Naive B cell (primary cell): Measurements from ENCODE around the gene VAV1. TPM values are rescaled to one million over a fixed set of nuclear protein-coding genes. Genes with fewer than 3 reads are reported as not detected.

Experiments used
- ATAC-seq, 2 donors: fragments of 150-1000 bp; cut with Tn5 transposase; 2 replicates each; pipeline ENCODE4 v1.10.0; 2021; ENCODE audit warnings: low read depth in 2 of 2, mild to moderate bottlenecking in 2 of 2, moderate library complexity in 2 of 2
- DNase-seq: peaks from one replicate; pipeline ENCODE4 v3.0.0; 2022
- H3K27ac Mint-ChIP-seq, 6 donors: one replicate each; pipeline ENCODE4 v1.8.0; 2020 to 2022; ENCODE audit warnings: mild to moderate bottlenecking in 6 of 6, mixed read lengths in 6 of 6, moderate library complexity in 5 of 6, inconsistent platforms in 2 of 6
- H3K27me3 Mint-ChIP-seq, 3 donors: one replicate each; pipeline ENCODE4 v1.8.0; 2021 to 2022; ENCODE audit warnings: mixed read lengths in 3 of 3, mild to moderate bottlenecking in 1 of 3
- H3K36me3 Mint-ChIP-seq, 2 donors: one replicate each; pipeline ENCODE4 v1.8.0; 2020 to 2022; ENCODE audit warnings: mixed read lengths in 2 of 2, inconsistent platforms in 1 of 2, mild to moderate bottlenecking in 1 of 2
- H3K4me1 Mint-ChIP-seq, 3 donors: one replicate each; pipeline ENCODE4 v1.8.0; 2020 to 2022; ENCODE audit warnings: mixed read lengths in 3 of 3, inconsistent platforms in 1 of 3, mild to moderate bottlenecking in 1 of 3, moderate library complexity in 1 of 3
- H3K4me3 Mint-ChIP-seq, 8 donors: one replicate each; pipeline ENCODE4 v1.8.0; 2020 to 2022; ENCODE audit warnings: mild to moderate bottlenecking in 8 of 8, mixed read lengths in 8 of 8, moderate library complexity in 8 of 8, inconsistent platforms in 2 of 8
- H3K9me3 Mint-ChIP-seq, 7 donors: one replicate each; pipeline ENCODE4 v1.8.0; 2020 to 2022; ENCODE audit warnings: mixed read lengths in 7 of 7, mild to moderate bottlenecking in 5 of 7, inconsistent platforms in 2 of 7, moderate library complexity in 1 of 7
- polyA plus RNA-seq, 6 donors: library from polyadenylated mRNA; unstranded; fragments of 300-500 nt; fragmentation: Illumina TruSeq; gene quantifications; one replicate each; pipeline ENCODE4 v1.2.3, GENCODE V29; 2021; ENCODE audit warnings: low read depth in 6 of 6

VAV1 gene
- polyA plus RNA-seq, 6 donors from 2014 or later, result 17.9 to 34.0 (median 23.7) TPM

DNA sequence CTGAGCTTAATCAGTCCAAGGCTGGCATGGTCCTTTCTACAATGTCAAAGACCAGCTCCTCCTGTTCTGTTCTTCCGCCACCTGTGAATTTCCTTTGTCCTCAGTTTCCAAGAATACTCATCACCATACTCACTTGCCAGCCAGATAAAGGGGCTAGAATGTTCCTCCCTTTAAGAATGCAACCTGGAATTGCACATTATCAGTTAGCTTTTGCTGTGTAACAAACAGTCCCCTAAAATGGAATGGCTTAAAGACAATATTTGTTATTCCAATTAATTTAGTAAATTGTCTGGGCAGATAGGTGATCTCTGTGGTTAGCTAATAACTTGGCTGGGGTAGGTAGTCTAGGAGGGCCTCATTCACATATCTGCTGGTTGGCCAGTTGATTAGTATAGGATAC, 36.0 kb downstream of the VAV1 start:
- Mint-ChIP-seq H3K4me1 (peaks cover 50 to 87% (median 70%) of the 10 kb centered on the region in 3 donors), H3K27ac (peak overlapping the region in 2 of 6 donors; percentile 31 to 74), H3K36me3 (peaks cover 0 to 15% of the 10 kb centered on the region in 2 donors), H3K4me3 (no peak overlapping the region), H3K27me3 (no peaks in the 10 kb centered on the region), H3K9me3 (no peaks in the 10 kb centered on the region)
- no peak for ATAC-seq
- DNase-seq, result no peak

- H3K4me3 Mint-ChIP-seq, result peak overlapping the region in 4 of 8 donors; percentile 1 to 62 (median 56)
- ATAC-seq (no peak), DNase-seq (no peak)
- peaks cover 0 to 15% of the 10 kb centered on the region in 2 donors for H3K36me3 Mint-ChIP-seq
- H3K9me3 Mint-ChIP-seq, result no peaks in the 10 kb centered on the region
- peak overlapping the region in 3 of 6 donors; percentile 62 to 97 (median 83) for H3K27ac Mint-ChIP-seq
- H3K27me3 Mint-ChIP-seq, result no peaks in the 10 kb centered on the region
- peaks cover 49 to 87% (median 68%) of the 10 kb centered on the region in 3 donors for H3K4me1 Mint-ChIP-seq
These were observed 36.8 kb downstream of the VAV1 start for GRCh38 chr19:6809262-6809661.

GRCh38 chr19:6811378-6811777, 38.9 kb downstream of the VAV1 start:
- H3K27ac Mint-ChIP-seq, result peak overlapping the region in 1 of 6 donors; percentile 67
- peak overlapping the region in 2 of 8 donors; percentile 47 to 67 for H3K4me3 Mint-ChIP-seq
- no peak for ATAC-seq
- peaks cover 60 to 75% (median 74%) of the 10 kb centered on the region in 3 donors for H3K4me1 Mint-ChIP-seq
- no peaks in the 10 kb centered on the region for H3K9me3 Mint-ChIP-seq
- DNase-seq, result no peak
- H3K27me3 Mint-ChIP-seq, result no peaks in the 10 kb centered on the region
- peaks cover 0 to 15% of the 10 kb centered on the region in 2 donors for H3K36me3 Mint-ChIP-seq

- H3K36me3 Mint-ChIP-seq, result peaks cover 0 to 15% of the 10 kb centered on the region in 2 donors
- H3K9me3 Mint-ChIP-seq, result no peaks in the 10 kb centered on the region
- H3K27me3 Mint-ChIP-seq, result no peaks in the 10 kb centered on the region
- peak overlapping the region in 4 of 6 donors; percentile 21 to 84 (median 70) for H3K27ac Mint-ChIP-seq
- DNase-seq (no peak), ATAC-seq (no peak)
- peaks cover 58 to 73% (median 72%) of the 10 kb centered on the region in 3 donors for H3K4me1 Mint-ChIP-seq
- peak overlapping the region in 1 of 8 donors; percentile 48 for H3K4me3 Mint-ChIP-seq
These were observed 39.4 kb downstream of the VAV1 start for GRCh38 chr19:6811906-6812305.

DNA sequence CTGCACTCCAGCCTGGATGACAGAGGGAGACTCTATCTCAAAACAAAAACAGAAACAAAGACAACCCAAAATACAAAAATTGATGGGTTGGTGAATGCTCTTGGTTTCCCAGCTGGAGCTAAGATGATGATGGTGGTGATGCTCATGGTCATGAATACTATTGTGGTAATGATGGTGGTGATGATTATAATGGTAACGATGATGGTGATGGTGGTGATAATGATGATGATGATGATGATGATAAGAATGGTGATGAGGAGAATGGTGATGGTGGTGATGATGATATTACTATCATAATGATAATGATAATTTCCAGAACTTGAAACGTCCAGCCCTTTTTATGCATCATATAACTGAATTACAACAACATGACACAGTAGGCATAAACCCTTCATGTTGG, 40.1 kb downstream of the VAV1 start:
- Mint-ChIP-seq H3K4me3 (peak overlapping the region in 2 of 8 donors; percentile 17 to 21), H3K36me3 (peaks cover 0 to 19% of the 10 kb centered on the region in 2 donors), H3K9me3 (no peaks in the 10 kb centered on the region), H3K27me3 (no peaks in the 10 kb centered on the region), H3K4me1 (peaks cover 57 to 75% (median 71%) of the 10 kb centered on the region in 3 donors), H3K27ac (peak overlapping the region in 4 of 6 donors; percentile 33 to 84 (median 62))
- ATAC-seq, result no peak
- no peak for DNase-seq

- peak overlapping the region in 3 of 6 donors; percentile 40 to 69 (median 41) for H3K27ac Mint-ChIP-seq
- H3K4me3 Mint-ChIP-seq, result peak overlapping the region in 2 of 8 donors; percentile 39 to 48
- peaks cover 0 to 1% (median 0%) of the 10 kb centered on the region in 7 donors for H3K9me3 Mint-ChIP-seq
- ATAC-seq (no peak), DNase-seq (no peak)
- H3K27me3 Mint-ChIP-seq, result no peaks in the 10 kb centered on the region
- H3K36me3 Mint-ChIP-seq, result peaks cover 8 to 19% of the 10 kb centered on the region in 2 donors
- H3K4me1 Mint-ChIP-seq, result peaks cover 59 to 77% (median 76%) of the 10 kb centered on the region in 3 donors
These were observed 41.2 kb downstream of the VAV1 start for GRCh38 chr19:6813659-6814058.

DNA sequence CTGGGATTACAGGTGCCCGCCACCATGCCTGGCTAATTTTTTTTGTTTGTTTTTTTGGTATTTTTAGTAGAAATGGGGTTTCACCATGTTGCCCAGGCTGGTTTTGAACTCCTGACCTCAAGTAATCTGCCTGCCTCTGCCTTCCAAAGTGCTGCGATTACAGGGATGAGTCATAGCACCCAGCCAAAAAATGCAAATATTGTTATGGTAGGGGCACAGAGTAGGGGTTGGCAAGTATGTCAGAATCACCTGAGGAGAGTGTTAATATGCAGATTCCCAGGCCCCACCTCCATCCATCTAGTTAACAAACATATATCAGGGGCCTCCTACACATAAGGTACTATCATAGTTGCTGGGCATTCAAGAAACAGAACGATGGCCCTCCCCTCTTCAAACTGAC, 44.7 kb downstream of the VAV1 start:
- DNase-seq (no peak), ATAC-seq (no peak)
- no peak overlapping the region for H3K4me3 Mint-ChIP-seq
- H3K4me1 Mint-ChIP-seq, result peaks cover 43 to 56% (median 45%) of the 10 kb centered on the region in 3 donors
- H3K27ac Mint-ChIP-seq, result peak overlapping the region in 4 of 6 donors; percentile 34 to 63 (median 40)
- peaks cover 16 to 23% of the 10 kb centered on the region in 2 donors for H3K36me3 Mint-ChIP-seq
- no peaks in the 10 kb centered on the region for H3K27me3 Mint-ChIP-seq
- peaks cover 0 to 6% (median 4%) of the 10 kb centered on the region in 7 donors for H3K9me3 Mint-ChIP-seq

GRCh38 chr19:6818246-6818645, 45.7 kb downstream of the VAV1 start:
- H3K27ac Mint-ChIP-seq, result peak overlapping the region in 5 of 6 donors; percentile 30 to 76 (median 55)
- peaks cover 16 to 25% of the 10 kb centered on the region in 2 donors for H3K36me3 Mint-ChIP-seq

DNA sequence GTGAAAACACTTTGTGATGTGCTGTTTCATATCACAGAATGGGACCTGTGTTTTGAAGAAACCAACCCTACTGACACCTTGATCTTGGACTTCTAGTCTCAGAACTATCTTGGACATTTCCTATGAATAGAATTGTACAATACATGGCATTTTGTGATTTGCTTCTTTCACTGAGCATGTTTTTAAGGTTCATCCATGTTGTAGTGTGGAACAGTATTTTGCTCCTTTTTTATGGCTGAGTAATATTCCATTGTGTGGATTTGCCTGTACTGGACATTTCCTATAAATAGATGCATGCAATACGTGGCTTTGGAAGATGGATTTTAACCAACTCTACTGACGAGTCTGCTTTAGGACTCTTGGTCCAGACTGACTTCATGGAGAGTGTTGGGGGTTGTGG, 46.8 kb downstream of the VAV1 start:
- no peak for ATAC-seq
- Mint-ChIP-seq H3K4me3 (no peak overlapping the region), H3K27me3 (no peaks in the 10 kb centered on the region), H3K36me3 (peaks cover 20 to 35% of the 10 kb centered on the region in 2 donors), H3K9me3 (peaks cover 0 to 7% (median 5%) of the 10 kb centered on the region in 7 donors), H3K27ac (peak overlapping the region in 2 of 6 donors; percentile 14 to 56), H3K4me1 (peaks cover 23 to 36% (median 34%) of the 10 kb centered on the region in 3 donors)
- no peak for DNase-seq

More at GRCh38 chr19:6818246-6818645, 45.7 kb downstream of the VAV1 start:
- ATAC-seq, result no peak
- H3K9me3 Mint-ChIP-seq, result peaks cover 0 to 6% (median 4%) of the 10 kb centered on the region in 7 donors
- H3K27me3 Mint-ChIP-seq, result no peaks in the 10 kb centered on the region
- DNase-seq, result no peak
- no peak overlapping the region for H3K4me3 Mint-ChIP-seq
- H3K4me1 Mint-ChIP-seq, result peaks cover 34 to 45% (median 37%) of the 10 kb centered on the region in 3 donors

- H3K4me3 Mint-ChIP-seq, result no peak overlapping the region
- peaks cover 19 to 29% (median 29%) of the 10 kb centered on the region in 3 donors for H3K4me1 Mint-ChIP-seq
- no peak overlapping the region for H3K27ac Mint-ChIP-seq
- ATAC-seq, result no peak
- H3K9me3 Mint-ChIP-seq, result peaks cover 0 to 7% (median 5%) of the 10 kb centered on the region in 7 donors
- H3K36me3 Mint-ChIP-seq, result peaks cover 26 to 45% of the 10 kb centered on the region in 2 donors
- H3K27me3 Mint-ChIP-seq, result no peaks in the 10 kb centered on the region
- DNase-seq, result no peak
These were observed 47.7 kb downstream of the VAV1 start for GRCh38 chr19:6820237-6820636.

DNA sequence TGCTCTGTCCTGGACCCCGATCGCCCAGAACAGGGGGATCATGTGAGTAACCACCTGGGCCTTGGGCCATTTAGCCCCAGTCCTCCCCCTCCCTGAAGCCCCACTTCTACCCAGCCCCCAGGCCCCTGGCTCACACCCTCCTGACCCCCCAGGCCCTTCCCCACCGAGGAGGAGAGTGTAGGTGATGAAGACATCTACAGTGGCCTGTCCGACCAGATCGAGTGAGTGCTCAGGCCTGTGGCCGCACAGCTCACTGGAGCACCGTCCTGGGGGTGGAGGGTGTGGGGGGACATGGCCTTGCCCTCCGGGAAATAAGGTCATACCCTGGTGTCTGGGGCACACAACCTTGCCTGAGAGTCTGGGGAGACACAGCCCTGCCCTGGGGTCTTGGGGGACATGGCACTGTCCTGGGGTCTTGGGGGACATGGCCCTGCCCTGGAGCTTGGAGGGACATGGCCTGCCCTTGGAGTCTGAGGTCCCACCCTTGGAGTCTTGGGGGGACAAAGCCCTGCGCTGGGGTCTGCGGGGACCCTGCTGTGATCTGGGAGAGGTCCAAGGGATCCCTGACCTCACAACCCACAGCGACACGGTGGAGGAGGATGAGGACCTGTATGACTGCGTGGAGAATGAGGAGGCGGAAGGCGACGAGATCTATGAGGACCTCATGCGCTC, 49.3 kb downstream of the VAV1 start:
- Mint-ChIP-seq H3K9me3 (peaks cover 0 to 7% (median 5%) of the 10 kb centered on the region in 7 donors), H3K27ac (peak overlapping the region in 2 of 6 donors; percentile 54 to 59), H3K36me3 (peaks cover 26 to 45% of the 10 kb centered on the region in 2 donors), H3K4me1 (peaks cover 14 to 18% (median 18%) of the 10 kb centered on the region in 3 donors), H3K4me3 (no peak overlapping the region), H3K27me3 (no peaks in the 10 kb centered on the region)
- no peak for ATAC-seq
- no peak for DNase-seq

GRCh38 chr19:6822311-6822670, 49.8 kb downstream of the VAV1 start:
- peak overlapping the region in 1 of 6 donors; percentile 54 for H3K27ac Mint-ChIP-seq

GRCh38 chr19:6825076-6825774, 52.7 kb downstream of the VAV1 start:
- H3K4me1 Mint-ChIP-seq, result peaks cover 9 to 15% (median 9%) of the 10 kb centered on the region in 3 donors
- peaks cover 0 to 3% (median 0%) of the 10 kb centered on the region in 7 donors for H3K9me3 Mint-ChIP-seq
- peak overlapping the region in 4 of 6 donors; percentile 39 to 60 (median 48) for H3K27ac Mint-ChIP-seq
- peaks cover 20 to 47% of the 10 kb centered on the region in 2 donors for H3K36me3 Mint-ChIP-seq
- no peaks in the 10 kb centered on the region for H3K27me3 Mint-ChIP-seq
- ATAC-seq, result no peak
- no peak for DNase-seq
- H3K4me3 Mint-ChIP-seq, result no peak overlapping the region

More at GRCh38 chr19:6822311-6822670, 49.8 kb downstream of the VAV1 start:
- H3K27me3 Mint-ChIP-seq, result no peaks in the 10 kb centered on the region
- H3K36me3 Mint-ChIP-seq, result peaks cover 24 to 45% of the 10 kb centered on the region in 2 donors
- DNase-seq, result no peak
- H3K4me1 Mint-ChIP-seq, result peaks cover 11 to 17% (median 15%) of the 10 kb centered on the region in 3 donors
- ATAC-seq, result no peak
- no peak overlapping the region for H3K4me3 Mint-ChIP-seq
- H3K9me3 Mint-ChIP-seq, result peaks cover 0 to 7% (median 5%) of the 10 kb centered on the region in 7 donors
